ENCODE data around the gene EMC8. TPM values are rescaled to one million over a fixed set of nuclear protein-coding genes. Genes with fewer than 3 reads are reported as not detected.
"Not testable (repeated sequence)": the region's sequence is repeated elsewhere in the genome, so short reads cannot be mapped to it uniquely, and the experiment has no call there.

EMC8 gene
- polyA plus RNA-seq, 1 experiment: 30.5 TPM

DNA sequence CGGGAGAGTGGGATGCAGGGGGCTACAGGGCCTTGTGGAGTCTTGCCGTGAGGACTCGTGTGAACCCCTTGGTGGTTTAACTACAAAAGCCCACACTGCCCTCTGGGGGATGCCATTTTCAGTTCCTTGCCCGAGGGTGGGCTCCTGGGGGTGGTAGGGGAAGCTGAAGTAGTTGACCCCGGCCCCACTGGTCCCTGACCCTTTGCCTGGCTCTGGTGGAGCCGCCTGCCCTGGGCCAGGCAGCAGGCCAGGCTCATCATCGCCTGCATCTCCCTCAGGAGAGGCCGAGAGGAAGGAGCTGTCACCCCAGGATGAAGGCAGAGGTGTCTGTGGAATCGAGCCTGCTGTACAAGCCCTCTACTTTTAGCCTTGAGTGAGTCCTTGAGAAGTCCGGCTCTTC is 10.3 kb upstream of the EMC8 start:
- H3K27ac ChIP-seq (ENCODE audit: low read depth, low read length): no peak overlapping the region
- peaks cover 28% of the 10 kb centered on the region for H3K27me3 ChIP-seq (ENCODE audit: control insufficient read depth, insufficient read depth, low read length)
- no peaks in the 10 kb centered on the region; the same call in 1 of the 2 replicates for H3K9me3 ChIP-seq (ENCODE audit: control insufficient read depth, insufficient read depth, low read length)
- TF ChIP-seq, protein P1, sequence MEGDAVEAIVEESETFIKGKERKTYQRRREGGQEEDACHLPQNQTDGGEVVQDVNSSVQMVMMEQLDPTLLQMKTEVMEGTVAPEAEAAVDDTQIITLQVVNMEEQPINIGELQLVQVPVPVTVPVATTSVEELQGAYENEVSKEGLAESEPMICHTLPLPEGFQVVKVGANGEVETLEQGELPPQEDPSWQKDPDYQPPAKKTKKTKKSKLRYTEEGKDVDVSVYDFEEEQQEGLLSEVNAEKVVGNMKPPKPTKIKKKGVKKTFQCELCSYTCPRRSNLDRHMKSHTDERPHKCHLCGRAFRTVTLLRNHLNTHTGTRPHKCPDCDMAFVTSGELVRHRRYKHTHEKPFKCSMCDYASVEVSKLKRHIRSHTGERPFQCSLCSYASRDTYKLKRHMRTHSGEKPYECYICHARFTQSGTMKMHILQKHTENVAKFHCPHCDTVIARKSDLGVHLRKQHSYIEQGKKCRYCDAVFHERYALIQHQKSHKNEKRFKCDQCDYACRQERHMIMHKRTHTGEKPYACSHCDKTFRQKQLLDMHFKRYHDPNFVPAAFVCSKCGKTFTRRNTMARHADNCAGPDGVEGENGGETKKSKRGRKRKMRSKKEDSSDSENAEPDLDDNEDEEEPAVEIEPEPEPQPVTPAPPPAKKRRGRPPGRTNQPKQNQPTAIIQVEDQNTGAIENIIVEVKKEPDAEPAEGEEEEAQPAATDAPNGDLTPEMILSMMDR (IDR thresholded peaks at IDR 0.05; ENCODE audit: low read depth, low read length): no peak
- POLR2A ChIA-PET: no interaction called here
- DNase-seq (ENCODE audit: low read depth, low spot score): no peak
- CTCF ChIA-PET: interaction anchor here (1.2 kb wide), 1 partner anchor 10 kb away, joined by 5 read pairs; no protein-coding TSS in a partner anchor
- no peak overlapping the region for H3K4me3 ChIP-seq (ENCODE audit: low read depth, low read length)

DNA sequence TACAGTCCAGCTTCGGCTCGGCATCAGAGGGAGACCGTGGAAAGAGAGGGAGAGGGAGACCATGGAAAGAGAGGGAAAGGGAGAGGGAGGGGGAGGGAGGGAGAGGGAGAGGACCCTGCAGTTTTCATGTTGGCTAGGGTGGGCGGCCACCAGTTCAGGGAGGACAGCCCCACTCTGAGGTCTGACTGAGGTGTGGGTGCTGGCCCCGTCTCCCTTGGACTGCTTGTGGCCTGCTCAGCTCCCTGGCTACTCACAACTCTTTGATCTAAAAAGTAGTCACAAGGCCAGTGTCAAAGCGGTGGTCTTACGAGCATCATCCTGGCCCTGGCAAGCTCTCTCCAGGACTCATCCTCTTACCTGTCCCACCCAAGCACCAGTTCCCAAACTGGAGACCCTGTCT is 9.6 kb upstream of the EMC8 start:
- no peaks in the 10 kb centered on the region; the same call in 1 of the 2 replicates for H3K9me3 ChIP-seq (ENCODE audit: control insufficient read depth, insufficient read depth, low read length)
- DNase-seq (ENCODE audit: low read depth, low spot score): no peak
- ChIA-PET POLR2A (interaction anchor here (0.6 to 0.7 kb wide), 3 partner anchors 26 to 837 kb away, joined by 3 to 10 read pairs (median 5); no protein-coding TSS in a partner anchor), CTCF (interaction anchor here (1.2 kb wide), 1 partner anchor 10 kb away, joined by 5 read pairs; no protein-coding TSS in a partner anchor)
- H3K27me3 ChIP-seq (ENCODE audit: control insufficient read depth, insufficient read depth, low read length): peaks cover 27% of the 10 kb centered on the region
- no peak overlapping the region for H3K27ac ChIP-seq (ENCODE audit: low read depth, low read length)
- TF ChIP-seq, protein P1 (IDR thresholded peaks at IDR 0.05; ENCODE audit: low read depth, low read length): no peak
- H3K4me3 ChIP-seq (ENCODE audit: low read depth, low read length): no peak overlapping the region

DNA sequence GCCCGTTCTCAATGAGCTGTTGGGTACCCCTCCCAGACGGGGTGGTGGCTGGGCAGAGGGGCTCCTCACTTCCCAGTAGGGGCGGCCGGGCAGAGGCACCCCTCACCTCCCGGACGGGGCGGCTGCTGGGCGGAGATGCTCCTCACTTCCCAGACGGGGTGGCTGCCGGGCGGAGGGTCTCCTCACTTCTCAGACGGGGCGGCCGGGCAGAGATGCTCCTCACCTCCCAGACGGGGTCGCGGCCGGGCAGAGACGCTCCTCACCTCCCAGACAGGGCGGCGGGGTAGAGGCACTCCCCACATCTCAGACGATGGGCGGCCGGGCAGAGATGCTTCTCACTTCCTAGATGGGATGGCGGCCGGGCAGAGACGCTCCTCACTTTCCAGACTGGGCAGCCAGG is 8.8 kb upstream of the EMC8 start:
- CTCF ChIA-PET; DNase-seq (ENCODE audit: low read depth, low spot score); H3K4me3 ChIP-seq (ENCODE audit: low read depth, low read length); H3K27ac ChIP-seq (ENCODE audit: low read depth, low read length); H3K9me3 ChIP-seq (ENCODE audit: control insufficient read depth, insufficient read depth, low read length): not testable (repeated sequence)
- POLR2A ChIA-PET: interaction anchor here (0.7 kb wide), 1 partner anchor 205 kb away, joined by 5 read pairs; no protein-coding TSS in a partner anchor
- H3K27me3 ChIP-seq (ENCODE audit: control insufficient read depth, insufficient read depth, low read length): peaks cover 19% of the 10 kb centered on the region

DNA sequence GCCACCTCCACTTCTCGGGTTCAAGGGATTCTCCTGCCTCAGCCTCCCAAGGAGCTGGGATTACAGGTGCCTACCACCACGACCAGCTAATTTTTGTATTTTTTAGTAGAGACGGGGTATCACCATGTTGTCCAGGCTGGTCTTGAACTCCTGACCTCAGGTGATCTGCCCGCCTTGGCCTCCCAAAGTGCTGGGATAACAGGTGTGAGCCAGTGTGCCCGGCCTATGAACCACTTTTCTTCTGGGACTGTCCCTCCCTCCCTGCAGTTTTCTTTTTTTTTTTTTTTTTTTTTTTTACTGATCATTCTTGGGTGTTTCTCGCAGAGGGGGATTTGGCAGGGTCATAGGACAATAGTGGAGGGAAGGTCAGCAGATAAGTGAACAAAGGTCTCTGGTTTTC is 8.0 kb upstream of the EMC8 start:
- CTCF ChIA-PET; H3K4me3 ChIP-seq (ENCODE audit: low read depth, low read length); H3K27ac ChIP-seq (ENCODE audit: low read depth, low read length): not testable (repeated sequence)

DNA sequence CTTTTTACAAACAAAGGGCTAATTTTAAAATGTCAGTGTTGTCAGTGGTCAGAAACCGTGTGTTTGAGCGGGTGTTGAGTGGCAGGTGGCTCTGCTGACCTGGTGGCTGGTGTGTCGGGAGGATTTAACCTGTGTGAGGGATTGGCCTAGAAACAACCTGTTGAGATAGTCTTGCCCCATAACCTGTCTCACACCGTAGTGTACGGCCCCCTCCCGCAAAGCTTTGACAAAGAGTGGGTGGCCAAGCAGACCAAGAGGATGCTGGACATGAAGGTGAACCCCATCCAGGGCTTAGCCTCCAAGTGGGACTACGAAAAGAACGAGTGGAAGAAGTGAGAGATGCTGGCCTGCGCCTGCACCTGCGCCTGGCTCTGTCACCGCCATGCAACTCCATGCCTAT is 7.2 kb upstream of the EMC8 start:
- Histone ChIP-seq H3K27ac (ENCODE audit: low read depth, low read length) (no peak overlapping the region), H3K9me3 (ENCODE audit: control insufficient read depth, insufficient read depth, low read length) (no peaks in the 10 kb centered on the region), H3K4me3 (ENCODE audit: low read depth, low read length) (no peak overlapping the region), H3K27me3 (ENCODE audit: control insufficient read depth, insufficient read depth, low read length) (peaks cover 4% of the 10 kb centered on the region)
- DNase-seq (ENCODE audit: low read depth, low spot score): no peak
- ChIA-PET POLR2A (no interaction called here), CTCF (interaction anchor here (0.5 to 1.0 kb wide), 3 partner anchors 13 to 1595 kb away, joined by 3 to 4 read pairs (median 4); no protein-coding TSS in a partner anchor)
- TF ChIP-seq, protein P1 (IDR thresholded peaks at IDR 0.05; ENCODE audit: low read depth, low read length): no peak

More for the DNA sequence above, 8.0 kb upstream of the EMC8 start:
- H3K9me3 ChIP-seq (ENCODE audit: control insufficient read depth, insufficient read depth, low read length); DNase-seq (ENCODE audit: low read depth, low spot score); POLR2A ChIA-PET: not testable (repeated sequence)
- H3K27me3 ChIP-seq (ENCODE audit: control insufficient read depth, insufficient read depth, low read length): peaks cover 12% of the 10 kb centered on the region

DNA sequence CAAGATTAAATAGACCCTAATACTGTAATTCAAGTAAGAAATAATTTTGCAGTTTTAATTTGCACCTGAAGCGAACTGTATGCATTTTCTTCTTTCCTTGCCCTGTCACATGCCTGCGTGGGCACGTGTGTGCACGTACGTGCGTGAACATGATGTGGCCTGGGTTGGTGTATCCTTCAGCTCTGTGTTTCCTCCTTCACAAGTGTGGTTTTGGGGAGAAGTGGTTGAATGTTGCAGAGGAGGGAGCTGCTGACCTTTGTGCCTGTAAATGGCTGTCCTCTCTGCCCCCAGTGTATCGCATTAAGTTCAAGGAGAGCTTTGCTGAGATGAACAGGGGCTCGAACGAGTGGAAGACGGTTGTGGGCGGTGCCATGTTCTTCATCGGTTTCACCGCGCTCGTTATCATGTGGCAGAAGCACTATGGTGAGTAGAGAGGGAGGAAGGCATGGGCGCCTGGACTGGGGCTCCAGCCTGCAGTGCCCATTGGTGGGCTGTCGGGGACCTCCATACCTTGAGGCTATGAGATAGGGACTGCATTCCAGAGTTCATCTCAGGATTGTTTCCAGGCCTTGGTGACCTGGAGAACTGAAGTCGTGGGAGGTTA is 6.2 kb upstream of the EMC8 start:
- no peak overlapping the region for H3K27ac ChIP-seq (ENCODE audit: low read depth, low read length)
- no peaks in the 10 kb centered on the region for H3K9me3 ChIP-seq (ENCODE audit: control insufficient read depth, insufficient read depth, low read length)
- CTCF ChIA-PET: interaction anchor here (1.0 kb wide), 2 partner anchors 14 to 16 kb away, joined by 4 read pairs; no protein-coding TSS in a partner anchor
- no peak for DNase-seq (ENCODE audit: low read depth, low spot score)
- TF ChIP-seq, protein P1 (IDR thresholded peaks at IDR 0.05; ENCODE audit: low read depth, low read length): no peak
- no peak overlapping the region for H3K4me3 ChIP-seq (ENCODE audit: low read depth, low read length)
- POLR2A ChIA-PET: no interaction called here
- H3K27me3 ChIP-seq (ENCODE audit: control insufficient read depth, insufficient read depth, low read length): no peaks in the 10 kb centered on the region
